Hepatocyte (in vitro differentiated cells): ENCODE results near the gene ATG14.

Experiments
- EZH2phosphoT487 ChIP-seq: fragments of 200-600 bp; sonication (generic); IDR thresholded peaks from one replicate; pipeline ENCODE4 v1.6.1; 2018; ENCODE audit warnings: antibody characterized with exemption, mild to moderate bottlenecking, low read depth, moderate library complexity; ENCODE audit not compliant: unreplicated experiment, severe bottlenecking
- TF ChIP-seq, protein P1 (sequence below): fragments of 200-600 bp; sonication (generic); IDR thresholded peaks from 2 replicates; pipeline ENCODE4 v1.5.1; 2016; ENCODE audit warnings: antibody characterized with exemption, mild to moderate bottlenecking; ENCODE audit not compliant: poor library complexity

DNA sequence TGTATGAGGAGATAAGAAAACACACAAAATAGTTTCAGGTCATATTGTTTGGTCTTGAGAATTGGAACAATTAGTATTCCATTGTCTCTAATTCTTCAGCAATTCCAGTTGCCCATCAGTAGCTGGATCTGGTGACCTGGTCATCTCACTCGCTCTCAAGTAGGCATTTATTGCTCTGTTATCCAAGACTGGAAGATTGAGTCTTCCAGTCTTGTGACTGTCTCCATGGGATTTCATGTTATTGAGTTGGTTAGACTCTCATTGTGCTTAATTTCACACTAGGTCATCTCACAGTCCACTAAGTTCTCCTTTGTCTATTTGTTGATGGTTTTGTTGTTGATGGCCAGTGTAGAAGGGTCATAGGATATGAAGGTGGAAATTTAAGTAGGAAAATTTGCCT lies 92.9 kb downstream of the ATG14 start:
- TF ChIP-seq, protein P1, sequence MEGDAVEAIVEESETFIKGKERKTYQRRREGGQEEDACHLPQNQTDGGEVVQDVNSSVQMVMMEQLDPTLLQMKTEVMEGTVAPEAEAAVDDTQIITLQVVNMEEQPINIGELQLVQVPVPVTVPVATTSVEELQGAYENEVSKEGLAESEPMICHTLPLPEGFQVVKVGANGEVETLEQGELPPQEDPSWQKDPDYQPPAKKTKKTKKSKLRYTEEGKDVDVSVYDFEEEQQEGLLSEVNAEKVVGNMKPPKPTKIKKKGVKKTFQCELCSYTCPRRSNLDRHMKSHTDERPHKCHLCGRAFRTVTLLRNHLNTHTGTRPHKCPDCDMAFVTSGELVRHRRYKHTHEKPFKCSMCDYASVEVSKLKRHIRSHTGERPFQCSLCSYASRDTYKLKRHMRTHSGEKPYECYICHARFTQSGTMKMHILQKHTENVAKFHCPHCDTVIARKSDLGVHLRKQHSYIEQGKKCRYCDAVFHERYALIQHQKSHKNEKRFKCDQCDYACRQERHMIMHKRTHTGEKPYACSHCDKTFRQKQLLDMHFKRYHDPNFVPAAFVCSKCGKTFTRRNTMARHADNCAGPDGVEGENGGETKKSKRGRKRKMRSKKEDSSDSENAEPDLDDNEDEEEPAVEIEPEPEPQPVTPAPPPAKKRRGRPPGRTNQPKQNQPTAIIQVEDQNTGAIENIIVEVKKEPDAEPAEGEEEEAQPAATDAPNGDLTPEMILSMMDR, result no peak
- TF ChIP-seq EZH2phosphoT487, result no peak
